Effector memory CD8-positive, alpha-beta T cell (primary cell): ENCODE measurements around the gene MPDZ.

Source experiments
- ATAC-seq: fragments of 150-1000 bp; cut with Tn5 transposase; replicated peaks from 2 replicates; pipeline ENCODE4 v1.10.0; 2021; ENCODE audit warnings: mild to moderate bottlenecking, moderate library complexity
- DNase-seq, 3 experiments: peaks; one replicate each; pipeline ENCODE4 v3.0.0; 2021
- H3K27ac Mint-ChIP-seq, 2 donors: one replicate each; pipeline ENCODE4 v1.8.0; 2022; ENCODE audit warnings: mild to moderate bottlenecking in 2 of 2, mixed read lengths in 2 of 2, moderate library complexity in 2 of 2
- H3K27me3 Mint-ChIP-seq, 2 donors: one replicate each; pipeline ENCODE4 v1.8.0; 2022; ENCODE audit warnings: mixed read lengths in 2 of 2
- H3K36me3 Mint-ChIP-seq: one replicate; pipeline ENCODE4 v1.8.0; 2022; ENCODE audit warnings: mild to moderate bottlenecking, moderate library complexity, mixed read lengths; ENCODE audit not compliant: insufficient read depth
- H3K4me1 Mint-ChIP-seq, 2 donors: one replicate each; pipeline ENCODE4 v1.8.0; 2022; ENCODE audit warnings: low read depth in 2 of 2, mixed read lengths in 2 of 2
- H3K4me3 Mint-ChIP-seq, 2 donors: one replicate each; pipeline ENCODE4 v1.8.0; 2022; ENCODE audit warnings: mild to moderate bottlenecking in 2 of 2, mixed read lengths in 2 of 2, moderate library complexity in 2 of 2
- H3K9me3 Mint-ChIP-seq, 2 donors: one replicate each; pipeline ENCODE4 v1.8.0; 2022; ENCODE audit warnings: mixed read lengths in 2 of 2

The MPDZ gene

GRCh38 chr9:13278368-13279246 is 885 bp downstream of the MPDZ start:
- Mint-ChIP-seq H3K36me3 (no peaks in the 10 kb centered on the region), H3K27me3 (peaks cover 0 to 8% of the 10 kb centered on the region in 2 donors), H3K9me3 (peaks cover 7 to 9% of the 10 kb centered on the region in 2 donors), H3K4me3 (no peak overlapping the region), H3K27ac (no peak overlapping the region), H3K4me1 (no peaks in the 10 kb centered on the region)
- no peak for ATAC-seq
- no peak for DNase-seq

- peaks cover 7 to 9% of the 10 kb centered on the region in 2 donors for H3K9me3 Mint-ChIP-seq
- H3K27me3 Mint-ChIP-seq: peaks cover 0 to 8% of the 10 kb centered on the region in 2 donors
- H3K27ac Mint-ChIP-seq: no peak overlapping the region
- no peaks in the 10 kb centered on the region for H3K4me1 Mint-ChIP-seq
- ATAC-seq (no peak), DNase-seq (no peak)
- H3K36me3 Mint-ChIP-seq: no peaks in the 10 kb centered on the region
- no peak overlapping the region for H3K4me3 Mint-ChIP-seq
These were observed 1.5 kb downstream of the MPDZ start for GRCh38 chr9:13278023-13278367.

GRCh38 chr9:13274886-13275641 is 4.4 kb downstream of the MPDZ start:
- Mint-ChIP-seq H3K27ac (no peak overlapping the region), H3K27me3 (peaks cover 0 to 8% of the 10 kb centered on the region in 2 donors), H3K36me3 (no peaks in the 10 kb centered on the region), H3K9me3 (peaks cover 7 to 13% of the 10 kb centered on the region in 2 donors), H3K4me1 (no peaks in the 10 kb centered on the region), H3K4me3 (no peak overlapping the region)
- DNase-seq (no peak), ATAC-seq (no peak)

DNA sequence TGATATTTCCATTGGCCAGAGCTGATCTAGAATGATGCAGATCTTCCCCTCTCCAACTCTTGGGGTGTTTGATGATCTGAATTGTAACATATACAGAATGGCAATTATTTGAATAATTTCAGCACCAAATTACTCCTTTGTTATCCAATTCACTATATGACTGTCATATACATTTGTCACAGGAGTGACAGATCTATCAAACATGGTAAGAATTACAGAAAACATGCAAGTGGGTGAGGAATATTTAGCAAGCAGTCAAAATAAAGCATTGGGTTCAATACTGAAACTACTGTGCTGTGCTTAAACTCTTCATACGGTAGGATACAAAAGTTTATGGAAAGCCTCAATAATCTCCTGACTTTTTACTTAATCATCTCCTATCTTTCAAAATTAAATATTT is 8.8 kb downstream of the MPDZ start:
- no peaks in the 10 kb centered on the region for H3K4me1 Mint-ChIP-seq

GRCh38 chr9:13269589-13270452 is 9.7 kb downstream of the MPDZ start:
- no peak for DNase-seq
- Mint-ChIP-seq H3K36me3 (no peaks in the 10 kb centered on the region), H3K4me1 (no peaks in the 10 kb centered on the region), H3K27me3 (no peaks in the 10 kb centered on the region), H3K9me3 (peaks cover 6 to 20% of the 10 kb centered on the region in 2 donors), H3K27ac (no peak overlapping the region), H3K4me3 (no peak overlapping the region)
- ATAC-seq: no peak

More for the DNA sequence above, 8.8 kb downstream of the MPDZ start:
- no peaks in the 10 kb centered on the region for H3K27me3 Mint-ChIP-seq
- DNase-seq (no peak), ATAC-seq (no peak)
- H3K27ac Mint-ChIP-seq: no peak overlapping the region
- peaks cover 7 to 13% of the 10 kb centered on the region in 2 donors for H3K9me3 Mint-ChIP-seq
- no peak overlapping the region for H3K4me3 Mint-ChIP-seq
- H3K36me3 Mint-ChIP-seq: no peaks in the 10 kb centered on the region

DNA sequence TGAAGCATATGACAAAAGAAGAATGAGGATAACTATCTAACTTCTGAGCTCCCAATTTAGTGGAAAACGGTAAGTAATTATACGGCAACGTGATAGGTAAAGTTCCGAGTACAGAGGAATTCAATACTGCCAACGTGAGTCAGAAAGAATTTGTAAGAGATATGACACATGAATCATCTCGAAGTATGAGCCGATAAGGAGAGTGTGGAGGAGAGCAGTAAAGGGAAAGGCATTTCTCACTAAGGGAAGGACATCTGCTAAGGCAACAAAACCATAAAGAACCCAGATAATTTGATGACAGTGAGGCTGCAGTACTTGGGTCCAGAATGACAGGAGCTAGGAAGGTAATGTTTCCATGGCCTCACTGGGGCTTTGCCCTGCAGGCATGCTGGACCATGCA is 11.0 kb downstream of the MPDZ start:
- Mint-ChIP-seq H3K4me3 (no peak overlapping the region), H3K4me1 (no peaks in the 10 kb centered on the region), H3K27me3 (no peaks in the 10 kb centered on the region), H3K27ac (no peak overlapping the region), H3K9me3 (peaks cover 6 to 24% of the 10 kb centered on the region in 2 donors), H3K36me3 (no peaks in the 10 kb centered on the region)
- DNase-seq: no peak
- ATAC-seq: no peak

DNA sequence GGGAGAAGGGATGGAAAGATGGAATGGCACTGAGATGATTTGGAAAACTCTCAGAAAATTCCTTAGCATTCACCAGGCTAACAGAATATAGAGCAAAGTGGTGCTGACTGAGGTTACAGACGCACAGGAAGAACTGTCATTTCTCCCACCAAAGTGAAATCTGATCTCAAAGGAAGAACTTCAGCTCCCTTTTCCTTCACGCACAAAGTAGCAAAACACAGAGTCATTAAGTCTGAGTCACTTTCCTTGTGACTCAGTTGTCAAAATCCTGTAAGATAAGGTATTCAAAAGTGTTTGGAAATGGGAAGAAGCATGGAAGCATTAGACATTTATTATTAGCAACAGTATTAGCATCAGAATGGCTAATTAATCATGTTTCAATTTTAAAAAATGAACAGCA is 11.7 kb downstream of the MPDZ start:
- peaks cover 6 to 24% of the 10 kb centered on the region in 2 donors for H3K9me3 Mint-ChIP-seq
- no peaks in the 10 kb centered on the region for H3K4me1 Mint-ChIP-seq
- no peak for ATAC-seq
- no peaks in the 10 kb centered on the region for H3K27me3 Mint-ChIP-seq
- DNase-seq: no peak
- no peak overlapping the region for H3K4me3 Mint-ChIP-seq
- no peaks in the 10 kb centered on the region for H3K36me3 Mint-ChIP-seq
- H3K27ac Mint-ChIP-seq: no peak overlapping the region

DNA sequence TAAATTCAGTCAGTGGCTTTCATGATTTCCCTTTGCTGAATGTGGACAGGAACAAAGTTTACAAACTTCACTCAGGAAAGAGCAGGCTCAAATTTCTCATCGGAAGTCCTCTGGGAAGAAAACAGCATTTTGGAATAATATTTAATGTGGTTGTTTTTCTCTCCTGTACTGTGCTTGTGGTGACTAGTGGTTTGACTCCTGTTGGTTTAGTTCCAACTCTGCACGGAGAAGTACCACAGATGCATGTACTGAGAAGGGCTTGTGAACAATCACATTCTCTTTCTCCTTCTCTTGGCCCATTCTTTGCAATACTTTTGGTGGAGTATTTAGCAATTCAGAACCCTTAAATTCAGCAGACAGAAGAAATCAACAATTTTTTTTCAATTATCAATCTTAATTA is 13.3 kb downstream of the MPDZ start:
- Mint-ChIP-seq H3K36me3 (no peaks in the 10 kb centered on the region), H3K4me3 (no peak overlapping the region), H3K27me3 (no peaks in the 10 kb centered on the region), H3K27ac (no peak overlapping the region), H3K4me1 (no peaks in the 10 kb centered on the region), H3K9me3 (peaks cover 3 to 25% of the 10 kb centered on the region in 2 donors)
- ATAC-seq (no peak), DNase-seq (no peak)

DNA sequence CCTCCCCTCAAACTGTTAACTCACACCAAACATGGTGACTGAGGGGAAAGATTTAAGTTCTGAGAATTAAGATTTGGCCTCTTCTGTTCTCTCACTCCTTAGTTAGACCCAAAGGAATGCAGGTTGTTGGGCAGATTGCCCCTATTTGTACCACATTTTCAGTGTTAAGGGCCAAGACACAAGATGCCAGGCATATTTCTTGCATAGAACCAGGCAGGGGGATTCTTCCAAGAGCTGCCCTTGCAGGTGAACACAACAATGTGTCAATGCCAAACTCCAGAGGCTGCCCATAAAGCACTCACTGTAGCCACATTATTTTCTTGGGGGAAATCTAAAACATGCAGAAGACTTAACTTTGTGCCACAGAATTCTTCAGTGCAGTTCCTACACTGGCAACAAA is 14.7 kb downstream of the MPDZ start:
- Mint-ChIP-seq H3K27me3 (no peaks in the 10 kb centered on the region), H3K36me3 (no peaks in the 10 kb centered on the region), H3K4me1 (no peaks in the 10 kb centered on the region), H3K4me3 (no peak overlapping the region), H3K9me3 (peaks cover 5 to 31% of the 10 kb centered on the region in 2 donors), H3K27ac (no peak overlapping the region)
- DNase-seq (no peak), ATAC-seq (no peak)

DNA sequence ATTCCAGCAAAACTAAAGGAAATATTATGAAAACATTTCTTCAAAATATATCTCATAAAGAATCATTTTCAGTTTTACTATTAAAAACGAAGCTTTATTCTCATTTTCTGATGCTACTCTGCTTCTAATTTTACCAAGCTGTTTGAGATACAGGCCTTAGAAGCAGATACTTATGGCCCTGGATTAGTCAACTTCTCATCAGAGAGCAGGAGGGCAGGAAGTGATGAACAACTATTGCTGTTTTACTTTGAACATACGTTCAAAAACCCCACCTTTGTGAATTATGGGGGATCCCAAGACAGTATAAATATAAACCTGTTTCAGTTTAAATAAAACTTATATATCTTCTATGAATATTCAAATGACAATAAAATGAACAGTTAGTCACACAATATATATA is 16.0 kb downstream of the MPDZ start:
- Mint-ChIP-seq H3K27ac (no peak overlapping the region), H3K27me3 (no peaks in the 10 kb centered on the region), H3K36me3 (no peaks in the 10 kb centered on the region), H3K4me3 (no peak overlapping the region), H3K9me3 (peaks cover 9 to 32% of the 10 kb centered on the region in 2 donors), H3K4me1 (no peaks in the 10 kb centered on the region)
- DNase-seq (no peak), ATAC-seq (no peak)

- Mint-ChIP-seq H3K9me3 (peaks cover 4 to 5% of the 10 kb centered on the region in 2 donors), H3K36me3 (no peaks in the 10 kb centered on the region), H3K4me1 (no peaks in the 10 kb centered on the region), H3K27me3 (no peaks in the 10 kb centered on the region), H3K4me3 (no peak overlapping the region), H3K27ac (no peak overlapping the region)
- ATAC-seq (no peak), DNase-seq (no peak)
These were observed 26.6 kb downstream of the MPDZ start for GRCh38 chr9:13252852-13253251.

GRCh38 chr9:13244181-13244580 is 35.3 kb downstream of the MPDZ start:
- Mint-ChIP-seq H3K4me3 (no peak overlapping the region), H3K27me3 (no peaks in the 10 kb centered on the region), H3K27ac (no peak overlapping the region), H3K9me3 (peaks cover 0 to 4% of the 10 kb centered on the region in 2 donors), H3K36me3 (no peaks in the 10 kb centered on the region), H3K4me1 (no peaks in the 10 kb centered on the region)
- DNase-seq (no peak), ATAC-seq (no peak)

GRCh38 chr9:13241283-13241682 is 38.2 kb downstream of the MPDZ start:
- DNase-seq: no peak
- H3K27me3 Mint-ChIP-seq: no peaks in the 10 kb centered on the region
- peaks cover 6 to 8% of the 10 kb centered on the region in 2 donors for H3K9me3 Mint-ChIP-seq
- H3K36me3 Mint-ChIP-seq: no peaks in the 10 kb centered on the region
- no peak for ATAC-seq
- H3K27ac Mint-ChIP-seq: no peak overlapping the region
- H3K4me3 Mint-ChIP-seq: no peak overlapping the region
- no peaks in the 10 kb centered on the region for H3K4me1 Mint-ChIP-seq
